DLD1 (cell line): ENCODE results near the gene DGKI.

Source experiments
- in situ Hi-C: cut with HindIII; loops from 2 replicates; pipeline ENCODE4 v1.10.0; 2017; ENCODE audit warnings: low sequenced_read_pairs

The DGKI gene

DNA sequence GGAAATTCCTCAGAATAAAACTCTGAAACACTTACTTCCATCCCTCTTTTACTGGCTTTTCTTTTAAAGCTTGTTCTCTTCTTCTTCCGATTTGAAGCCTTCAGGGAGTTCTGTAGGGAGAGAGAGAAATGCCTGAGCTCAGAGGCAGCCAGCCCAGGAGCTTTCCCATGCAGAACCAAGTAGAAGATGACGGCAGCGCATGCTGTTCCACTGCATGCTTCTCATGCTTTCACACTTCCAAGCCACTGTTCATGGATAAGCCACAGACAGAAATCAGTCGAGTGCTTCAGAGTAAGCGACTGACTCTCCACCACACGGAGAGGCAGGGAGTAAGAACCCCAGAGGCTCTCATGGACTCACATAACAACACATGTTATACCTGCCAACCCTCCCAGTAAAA lies 237.3 kb downstream of the DGKI start:
- in situ Hi-C loops: no loop called here

DNA sequence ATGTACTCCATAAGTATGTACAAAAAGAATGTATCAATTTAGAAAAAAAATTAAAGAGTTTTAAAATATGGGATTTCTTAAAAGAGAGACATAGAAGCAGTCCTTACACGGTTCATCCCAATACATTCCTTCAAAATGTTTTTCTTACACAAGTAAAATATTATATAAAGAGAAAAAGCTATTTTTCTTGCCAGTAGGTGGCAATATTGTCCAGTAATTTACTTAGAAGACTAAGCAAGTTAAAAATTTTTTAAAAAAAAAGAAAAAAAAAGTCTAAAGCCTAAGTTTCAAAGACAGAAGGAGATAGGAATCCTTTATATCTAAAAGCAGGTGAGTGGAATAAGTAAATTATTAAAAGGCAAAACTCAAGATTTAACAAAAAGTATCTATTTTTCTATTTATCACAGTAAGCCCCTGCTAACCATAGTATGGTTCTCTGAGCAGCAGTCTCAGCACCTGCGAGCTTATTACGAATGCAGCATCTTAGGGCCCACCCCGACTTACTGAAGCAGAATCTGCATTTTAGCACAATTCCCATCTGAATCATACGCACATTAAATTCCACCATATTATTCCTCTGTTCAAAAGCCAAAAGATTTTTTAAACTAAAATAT lies 240.6 kb downstream of the DGKI start:
- in situ Hi-C loops: no loop called here

DNA sequence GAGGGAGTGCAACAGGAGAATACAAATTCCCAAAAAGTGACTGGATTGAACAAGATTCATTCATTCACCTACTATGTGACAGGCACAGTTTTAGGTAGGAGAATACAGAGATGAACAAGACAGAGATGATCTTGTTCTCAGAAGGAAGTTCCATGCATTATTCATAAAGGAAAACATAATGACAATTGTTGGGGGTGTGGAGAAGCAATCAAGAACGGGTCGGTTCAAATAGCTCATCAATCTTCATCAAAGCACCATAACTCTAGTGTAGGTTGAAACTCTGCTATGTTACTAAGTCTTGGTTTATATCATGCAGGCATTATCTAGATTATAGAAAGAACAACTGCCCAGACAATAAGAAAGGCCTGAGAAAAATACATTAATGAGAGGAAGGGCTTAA lies 243.7 kb downstream of the DGKI start:
- in situ Hi-C loops: no loop called here

DNA sequence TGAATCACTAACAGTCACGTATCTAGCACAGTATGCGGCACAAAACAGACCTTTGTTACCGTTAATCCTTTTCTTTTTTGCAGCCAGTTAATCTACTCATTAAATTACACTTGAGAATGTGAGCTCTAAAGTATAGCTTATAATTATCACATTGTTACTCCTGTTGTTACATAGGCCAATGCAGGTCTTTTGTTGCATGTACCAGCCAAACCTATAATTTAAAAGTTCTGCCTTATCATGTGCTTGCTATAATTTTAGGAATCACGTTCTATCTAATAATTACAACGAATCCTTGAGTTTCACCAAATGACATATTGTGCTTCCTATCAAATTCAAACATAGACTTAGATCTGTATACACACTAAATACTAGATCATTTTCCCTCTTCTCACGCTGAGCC lies 245.1 kb downstream of the DGKI start:
- in situ Hi-C loops: no loop called here

DNA sequence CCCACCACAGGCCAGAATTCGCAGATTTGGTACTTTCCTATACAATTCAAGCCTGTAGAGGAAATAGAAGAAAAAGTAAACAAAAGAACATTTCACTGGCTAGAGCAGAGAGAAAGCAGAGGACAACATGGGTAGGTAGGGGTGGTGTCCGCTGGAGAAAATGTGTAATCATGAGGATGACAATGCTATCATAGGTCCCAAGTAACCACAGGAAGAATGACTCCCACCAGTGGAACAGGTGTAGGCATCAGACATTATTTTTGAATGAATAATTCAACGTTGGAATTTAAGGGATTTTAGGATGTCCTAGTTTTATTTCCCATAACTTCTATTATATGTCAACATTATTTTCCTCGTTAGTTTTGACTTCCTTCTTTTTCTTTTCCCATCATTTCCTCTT lies 248.9 kb downstream of the DGKI start:
- in situ Hi-C loops: no loop called here

DNA sequence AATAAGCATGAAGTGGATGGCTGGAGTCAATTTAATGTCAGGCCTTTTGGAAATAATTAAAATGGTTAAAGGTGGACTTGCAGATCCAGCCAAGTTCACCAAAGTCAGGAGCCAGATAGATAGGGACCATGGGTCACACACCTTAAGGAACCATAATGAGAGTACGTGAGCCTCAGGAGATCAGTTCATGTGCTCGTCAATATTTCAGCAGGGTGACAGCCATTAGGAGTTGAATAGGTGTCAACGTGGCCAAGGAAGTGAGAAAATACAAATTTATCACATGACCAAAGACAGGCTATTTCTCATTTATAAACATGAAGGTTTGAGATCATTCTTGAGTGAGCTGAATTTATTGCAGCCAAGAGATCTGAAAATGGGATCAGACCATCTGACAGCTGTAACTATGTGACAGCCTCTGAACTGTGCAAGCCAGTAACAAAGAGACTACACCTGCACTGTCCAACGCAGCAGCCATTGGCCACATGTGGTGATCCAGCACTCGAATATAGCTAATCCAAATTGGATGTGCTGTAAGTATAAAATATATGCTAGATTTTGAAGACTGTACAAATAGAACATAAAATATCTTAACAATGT lies 253.6 kb downstream of the DGKI start:
- in situ Hi-C loops: no loop called here

DNA sequence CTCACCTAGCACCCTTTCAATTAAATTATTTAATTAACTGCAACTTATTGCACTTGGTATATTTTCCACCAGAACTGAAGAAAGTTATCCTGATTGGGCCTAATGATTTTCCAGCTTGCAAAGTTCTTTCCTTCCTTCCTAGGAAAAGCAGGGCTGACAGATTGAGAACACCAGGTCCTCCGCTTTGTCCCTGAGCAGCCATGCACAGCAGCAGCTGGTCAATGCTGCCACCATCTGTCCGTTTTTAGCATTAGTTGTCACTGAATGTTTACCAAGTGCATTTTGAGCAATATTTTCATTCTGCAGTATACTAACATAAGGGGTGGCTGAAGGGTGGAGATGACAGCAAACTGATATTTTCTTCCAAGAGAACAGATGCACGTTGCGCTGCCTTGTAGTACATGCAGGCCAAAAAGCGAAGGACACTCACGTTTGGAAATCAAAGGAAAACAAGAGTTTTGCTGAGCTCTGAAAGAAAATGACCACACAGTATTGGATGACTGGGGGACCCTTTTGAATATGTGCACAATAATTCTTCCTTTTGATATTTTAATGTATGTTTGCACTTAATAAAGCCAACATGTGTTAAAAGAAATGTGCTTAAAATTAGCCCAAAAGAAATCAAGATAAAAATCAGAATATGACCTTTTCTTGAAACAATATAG lies 254.4 kb downstream of the DGKI start:
- in situ Hi-C loops: no loop called here

DNA sequence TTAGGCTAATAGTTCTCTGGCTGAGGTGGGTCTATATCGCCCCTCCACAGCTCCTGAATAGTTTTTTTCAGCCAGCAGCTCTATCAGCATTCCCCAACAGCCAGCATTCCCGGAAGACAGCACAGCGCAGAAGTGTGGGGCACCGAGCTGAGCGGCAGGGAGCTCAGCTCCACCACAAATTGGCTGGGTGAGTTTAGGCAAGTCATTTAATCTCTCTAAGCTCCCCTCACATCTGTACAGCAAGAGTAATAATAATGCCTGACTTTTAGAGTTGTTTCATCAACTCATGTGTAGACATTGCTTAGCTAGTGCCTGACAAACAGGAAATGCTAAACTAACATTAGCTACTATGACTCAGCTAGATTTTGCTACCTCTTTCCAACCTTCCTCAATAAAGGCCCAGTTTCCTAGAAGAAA lies 255.3 kb downstream of the DGKI start:
- in situ Hi-C loops: no loop called here

DNA sequence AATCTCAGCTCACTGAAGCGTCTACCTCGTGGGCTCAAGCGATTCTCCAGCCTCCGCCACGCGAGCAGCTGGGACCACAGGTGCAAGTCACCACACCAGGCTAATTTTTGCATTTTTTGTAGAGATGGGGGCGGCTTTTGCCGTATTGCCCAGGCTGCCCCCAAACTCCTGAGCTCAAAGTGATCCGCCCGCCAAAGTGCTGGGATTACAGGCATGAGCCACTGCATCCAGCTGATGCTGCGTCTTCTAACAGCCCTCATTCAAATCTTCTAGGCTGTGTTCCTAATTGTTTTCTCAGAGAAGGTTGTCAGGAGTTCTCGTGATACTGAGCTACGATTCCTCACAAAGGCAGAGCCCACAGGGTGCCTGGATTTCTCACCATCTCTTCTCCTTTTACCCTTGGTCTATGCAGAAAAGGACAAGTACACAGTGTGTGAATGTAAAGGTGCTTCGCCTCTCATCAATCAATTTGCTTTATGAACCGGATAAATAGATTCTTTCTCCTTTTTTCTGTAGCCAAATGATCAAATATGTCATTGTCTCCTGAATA lies 255.9 kb downstream of the DGKI start:
- in situ Hi-C loops: no loop called here

DNA sequence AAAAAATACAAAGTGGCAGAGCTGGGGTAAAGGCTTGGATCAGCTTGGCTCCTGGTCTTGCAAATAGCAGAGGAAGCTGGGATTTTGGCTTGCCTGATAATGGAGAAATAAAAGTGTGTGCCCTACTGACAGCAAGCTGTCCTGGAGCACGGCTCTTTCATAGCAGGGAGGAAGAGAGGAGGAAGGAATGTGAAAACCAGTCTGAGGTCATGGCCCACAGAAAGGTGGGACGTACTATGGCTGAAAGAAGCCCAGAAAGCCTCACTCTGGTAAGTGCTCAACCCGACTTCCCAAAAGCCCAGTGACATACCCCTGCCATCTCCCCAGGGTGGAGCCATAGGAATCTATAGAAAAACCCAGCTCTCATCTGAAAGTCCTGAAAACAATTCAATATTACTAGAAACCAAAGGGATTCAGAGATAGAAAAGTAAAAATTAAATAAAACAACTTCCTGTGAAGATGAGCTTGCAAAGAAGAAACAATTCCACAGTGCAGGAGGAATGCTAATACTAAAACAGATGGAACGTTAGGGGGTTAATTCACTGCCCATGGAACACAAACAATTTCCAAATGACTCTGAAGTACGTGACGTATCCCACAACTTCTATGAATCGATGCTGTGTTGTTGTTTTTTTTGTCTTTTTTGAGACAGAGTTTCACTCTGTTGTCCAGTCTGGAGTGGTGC lies 256.6 kb downstream of the DGKI start:
- in situ Hi-C loops: no loop called here

DNA sequence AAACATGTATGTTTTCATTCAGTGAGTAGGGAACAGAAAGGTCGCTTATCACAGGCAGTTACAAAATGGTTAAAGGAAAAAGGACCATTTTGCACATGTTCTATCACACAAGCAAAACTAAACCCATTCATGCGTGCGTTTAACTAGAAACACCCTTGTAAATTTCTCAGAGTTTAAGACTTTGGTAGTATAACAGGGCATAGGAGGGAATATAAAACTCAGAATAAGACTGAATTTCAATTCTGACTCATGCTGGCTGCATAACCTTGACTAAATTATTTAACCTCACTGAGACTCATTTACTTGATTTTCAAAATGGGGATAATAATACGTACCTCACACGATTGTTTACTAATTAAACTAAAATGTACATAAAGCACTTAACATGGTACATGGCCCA lies 259.4 kb downstream of the DGKI start:
- in situ Hi-C loops: no loop called here

DNA sequence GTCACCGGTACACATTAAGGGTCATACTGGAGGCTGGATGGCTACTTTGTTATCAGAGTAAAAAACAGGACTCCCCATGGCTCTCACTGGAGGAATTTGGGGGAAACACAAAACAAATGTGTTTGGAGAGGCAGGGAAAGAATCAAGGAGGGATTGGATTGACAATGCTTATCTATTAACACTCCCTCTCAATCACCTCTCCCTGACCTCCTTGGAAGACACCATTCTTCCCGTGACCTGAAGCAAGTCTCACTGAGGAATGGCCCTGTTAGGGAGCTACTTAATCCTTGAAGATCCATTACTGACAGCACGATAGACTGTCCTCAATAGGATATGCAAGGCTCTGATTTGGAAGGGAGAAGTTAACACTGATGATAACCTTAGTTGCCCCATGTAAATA lies 261.2 kb downstream of the DGKI start:
- in situ Hi-C loops: no loop called here

DNA sequence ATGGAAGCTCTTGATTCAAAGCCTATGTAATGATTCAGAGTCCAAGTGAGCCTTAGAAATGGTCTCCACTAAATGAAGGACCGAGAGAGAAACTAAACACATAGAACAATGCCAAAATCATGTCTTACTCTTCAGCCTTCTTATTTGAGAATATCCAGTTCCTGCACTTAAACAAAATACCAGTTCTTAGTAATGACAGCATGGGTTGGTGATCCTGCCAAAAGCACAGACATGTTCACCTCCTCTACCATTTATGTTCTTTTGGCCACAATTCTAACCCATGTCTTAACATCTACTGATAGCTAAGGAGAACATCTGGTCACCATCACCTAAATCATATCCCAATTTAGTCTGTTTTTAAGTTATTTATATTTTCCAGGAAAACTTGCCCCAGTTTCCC lies 263.6 kb downstream of the DGKI start:
- in situ Hi-C loops: no loop called here

DNA sequence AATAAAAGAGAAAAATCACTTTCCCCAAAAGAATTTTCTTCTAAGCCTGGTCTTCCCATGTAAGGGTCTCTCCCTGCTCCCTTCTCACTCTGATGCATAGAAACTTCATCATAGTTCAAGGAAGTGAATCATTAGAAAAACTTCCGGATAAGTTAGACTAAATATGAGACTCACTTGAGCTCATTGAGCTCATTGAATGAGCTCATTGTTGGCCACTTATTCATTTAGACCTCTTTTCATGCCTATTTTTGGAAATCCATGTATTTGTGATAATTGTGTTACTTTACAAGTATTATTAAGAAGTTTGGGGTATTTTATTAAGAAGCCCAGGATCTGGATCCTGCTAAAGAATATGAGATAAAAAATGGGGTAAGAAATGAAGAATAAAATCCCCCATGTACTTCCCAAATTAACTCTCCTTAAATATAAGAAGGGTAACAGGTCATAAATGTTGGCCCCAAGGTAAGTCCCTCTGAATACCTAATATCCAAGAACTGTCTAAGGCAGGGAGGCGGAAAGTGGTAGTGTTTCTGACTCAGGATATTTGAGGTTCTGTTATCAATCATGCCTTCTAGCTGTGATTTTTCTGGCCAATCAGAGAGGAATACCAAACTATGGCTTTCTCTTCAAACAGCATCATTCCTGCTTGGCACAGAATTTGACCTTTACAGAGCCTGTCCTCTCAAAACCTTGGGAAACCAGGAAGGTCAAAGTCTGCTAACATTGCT lies 266.7 kb downstream of the DGKI start:
- in situ Hi-C loops: no loop called here

DNA sequence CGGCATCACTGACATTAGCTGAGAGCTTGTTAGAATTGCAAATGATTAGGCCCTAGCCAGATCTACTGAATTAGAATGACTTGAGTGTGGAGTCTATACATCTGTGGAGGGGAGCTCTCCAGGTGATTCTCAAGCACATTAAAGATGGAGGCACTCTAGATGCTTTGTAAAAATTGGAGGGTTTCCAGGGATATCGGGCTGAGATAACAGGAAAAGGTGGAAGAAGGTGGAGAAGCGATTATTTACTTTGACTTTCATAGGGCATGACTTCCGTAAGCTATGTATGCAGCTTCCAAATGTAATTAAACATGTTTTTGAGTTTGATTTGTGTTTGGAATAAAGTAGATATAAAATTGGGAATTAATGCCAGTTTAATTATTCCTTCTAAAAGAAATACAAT lies 268.2 kb downstream of the DGKI start:
- in situ Hi-C loops: no loop called here

DNA sequence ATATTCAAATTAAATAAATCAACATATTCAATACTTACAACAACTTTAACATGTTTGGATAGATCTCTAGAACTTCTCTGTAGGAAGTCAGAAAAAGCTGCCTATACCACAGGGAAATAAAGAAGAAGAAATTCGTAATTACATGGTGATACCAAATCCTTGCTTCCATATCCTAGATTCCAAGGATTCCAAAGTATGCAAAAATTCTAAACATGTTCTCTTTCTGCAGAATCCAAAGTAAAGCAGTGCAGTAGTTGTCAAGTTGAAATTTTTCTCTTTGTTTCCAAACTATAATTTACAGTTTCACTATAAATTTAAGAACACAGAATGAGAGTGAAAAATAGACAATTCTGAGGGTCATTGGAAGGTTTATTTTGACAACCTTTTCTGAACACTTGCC lies 269.6 kb downstream of the DGKI start:
- in situ Hi-C loops: no loop called here

DNA sequence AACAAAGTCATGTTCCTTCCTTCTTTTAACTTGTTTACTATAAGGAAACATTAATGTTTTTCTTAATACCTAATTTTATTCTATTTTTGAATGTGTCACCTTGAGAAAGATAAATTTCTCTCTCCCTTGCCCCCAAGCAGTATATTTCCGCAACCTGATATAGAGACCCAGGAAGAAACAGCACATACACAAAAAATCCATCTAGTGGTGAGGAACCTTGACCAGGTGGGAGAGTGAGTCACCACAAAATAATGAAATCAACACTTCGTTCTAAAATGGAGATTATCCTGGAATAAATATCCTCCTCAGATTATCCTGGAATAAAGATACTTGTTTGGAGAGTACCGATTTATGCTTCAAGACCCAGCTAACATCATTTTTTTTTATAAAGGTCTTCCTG lies 270.3 kb downstream of the DGKI start:
- in situ Hi-C loops: no loop called here

DNA sequence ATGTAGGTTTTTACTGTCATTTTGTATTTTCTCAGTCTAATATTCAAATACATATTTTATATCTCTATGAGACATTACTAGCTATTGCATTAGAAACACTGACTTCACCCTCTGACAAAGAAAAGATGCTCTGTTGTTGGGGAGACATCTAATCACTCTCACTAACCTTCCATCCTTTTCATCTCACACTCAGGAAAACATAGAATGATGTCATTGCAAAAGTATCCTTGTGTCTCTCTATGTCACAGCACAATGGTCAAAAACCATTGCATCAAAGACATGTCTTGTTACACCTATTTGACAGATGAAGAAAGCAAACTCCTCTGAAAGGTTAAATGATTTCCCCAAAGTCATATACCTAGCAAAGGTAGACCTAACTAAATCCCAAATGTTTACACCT lies 272.0 kb downstream of the DGKI start:
- in situ Hi-C loops: no loop called here

DNA sequence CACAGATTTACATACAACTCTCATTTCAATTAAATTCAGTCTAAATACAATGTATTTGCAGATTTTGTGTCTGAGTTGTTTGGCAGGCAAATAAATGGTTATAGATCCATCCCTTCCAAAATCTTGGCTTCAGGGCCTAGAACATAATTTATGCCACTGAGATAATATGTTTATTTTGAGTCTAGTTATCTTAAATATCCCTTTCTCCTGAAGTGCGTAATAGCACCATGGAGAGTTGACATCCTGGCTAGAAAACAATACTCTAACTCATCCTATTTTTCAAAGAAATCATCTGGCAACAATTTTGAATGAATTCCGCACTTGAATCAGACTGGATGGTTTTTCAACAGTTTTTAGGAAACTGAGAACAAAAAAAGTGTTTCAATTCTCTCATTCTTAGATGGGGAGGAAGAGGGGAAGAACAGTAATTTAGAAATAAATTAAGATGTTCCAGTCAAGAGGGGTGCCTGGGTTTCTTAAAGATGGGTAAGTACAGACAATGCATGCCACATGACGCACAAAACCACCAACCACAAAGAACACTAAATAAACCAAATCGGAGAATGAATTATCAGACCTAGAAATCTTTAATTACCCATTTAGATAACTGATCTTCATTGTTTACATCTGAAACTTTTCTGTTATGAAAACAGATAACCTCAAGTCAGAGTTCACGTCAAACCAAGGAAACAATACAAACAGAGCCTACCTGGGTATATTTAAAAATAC lies 274.6 kb downstream of the DGKI start:
- in situ Hi-C loops: no loop called here

DNA sequence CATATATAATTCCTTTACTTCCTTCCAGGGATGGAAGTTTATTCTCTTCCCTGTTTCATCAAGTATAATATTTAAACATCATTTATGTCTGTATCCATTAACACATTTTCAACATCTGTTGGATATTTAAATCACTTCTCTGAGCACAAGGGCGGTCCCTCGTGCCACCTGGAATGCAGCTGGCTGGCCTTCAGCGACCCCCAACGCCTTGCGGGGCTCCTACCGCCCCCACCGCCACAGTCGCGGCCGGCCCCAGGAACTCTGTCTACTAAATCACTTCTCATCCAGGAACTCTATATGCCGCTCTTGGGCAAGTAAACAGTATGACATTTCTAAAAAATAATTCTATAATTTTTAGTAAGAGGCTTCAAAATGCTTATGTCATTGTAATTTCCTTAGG lies 282.1 kb downstream of the DGKI start:
- in situ Hi-C loops: no loop called here
